ENCODE results near the gene PRMT2.

GRCh38 chr21:46674430-46675007 is 39.0 kb downstream of the PRMT2 start:
- no peak for TF ChIP-seq CTCF (IDR thresholded peaks at IDR 0.05; ENCODE audit: insufficient read depth, low read length)
- no peak for TF ChIP-seq POLR2AphosphoS5 (IDR thresholded peaks at IDR 0.05; ENCODE audit: low read depth)
- TF ChIP-seq REST (IDR thresholded peaks at IDR 0.05; ENCODE audit: insufficient replicate concordance, low read depth): no peak
